Measurements from ENCODE around the gene CYP2W1. TPM values are rescaled to one million over a fixed set of nuclear protein-coding genes. Genes with fewer than 3 reads are reported as not detected.
"Not testable (repeated sequence)": the region's sequence is repeated elsewhere in the genome, so short reads cannot be mapped to it uniquely, and the experiment has no call there.

CYP2W1 gene
- total RNA-seq, 1 experiment from 2014 or later, result not detected

- H3K9me3 ChIP-seq (replicated peaks), result no peaks in the 10 kb centered on the region
- peaks cover 24% of the 10 kb centered on the region for H3K27me3 ChIP-seq (replicated peaks)
- DNase-seq (ENCODE audit: low read depth in 1 of 2, low spot score in 2 of 2), result no peak
- H3K4me3 ChIP-seq, result no peak overlapping the region
- no peaks in the 10 kb centered on the region for H3K36me3 ChIP-seq
- H3K4me1 ChIP-seq (replicated peaks), result peaks cover 4% of the 10 kb centered on the region; the same call in 1 of the 2 replicates
- no peak overlapping the region for H3K27ac ChIP-seq
These were observed 24.5 kb upstream of the CYP2W1 start for GRCh38 chr7:958221-959200.

DNA sequence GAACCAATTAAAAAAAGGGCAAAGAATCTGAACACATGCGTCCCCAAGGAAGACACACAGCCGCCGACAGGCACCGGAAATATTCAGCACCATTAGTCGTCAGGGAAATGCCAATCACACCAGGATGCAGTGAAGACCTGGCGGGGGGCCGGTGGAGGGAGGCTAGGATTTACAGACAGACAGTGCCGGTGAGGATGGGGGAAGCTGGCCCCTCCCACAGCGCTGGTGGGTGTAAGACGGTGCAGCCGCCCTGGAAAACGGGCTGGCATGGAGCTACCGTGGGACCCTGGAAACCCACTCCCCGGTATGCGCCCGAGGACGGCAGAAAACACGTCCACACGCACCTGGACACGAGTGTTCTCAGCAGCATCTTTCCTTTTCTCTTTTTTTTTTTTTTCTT is 23.7 kb upstream of the CYP2W1 start:
- peaks cover 20% of the 10 kb centered on the region for H3K27me3 ChIP-seq (replicated peaks)
- no peaks in the 10 kb centered on the region for H3K9me3 ChIP-seq (replicated peaks)
- H3K27ac ChIP-seq, result no peak overlapping the region
- H3K4me1 ChIP-seq (replicated peaks), result no peaks in the 10 kb centered on the region
- no peak for DNase-seq (ENCODE audit: low read depth in 1 of 2, low spot score in 2 of 2)
- no peaks in the 10 kb centered on the region for H3K36me3 ChIP-seq
- H3K4me3 ChIP-seq, result no peak overlapping the region

DNA sequence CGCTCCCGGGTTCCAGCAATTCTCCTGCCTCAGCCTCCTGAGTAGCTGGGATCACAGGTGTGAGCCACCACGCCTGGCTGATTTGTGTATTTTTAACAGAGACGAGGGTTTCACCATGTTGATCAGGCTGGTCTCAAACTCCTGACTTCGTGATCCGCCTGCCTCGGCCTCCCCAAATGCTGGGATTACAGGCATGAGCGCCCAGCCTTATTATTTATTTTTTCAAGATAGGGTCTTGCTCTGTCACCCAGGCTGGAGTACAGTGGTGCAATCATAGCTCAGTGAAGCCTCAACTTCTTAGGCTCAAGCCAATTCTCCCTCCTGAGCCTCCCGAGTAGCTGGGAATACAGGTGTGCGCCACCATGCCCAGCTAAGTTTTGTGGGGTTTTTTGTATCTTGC is 23.2 kb upstream of the CYP2W1 start:
- H3K4me1 ChIP-seq (replicated peaks); H3K36me3 ChIP-seq; H3K4me3 ChIP-seq; DNase-seq (ENCODE audit: low read depth in 1 of 2, low spot score in 2 of 2); H3K9me3 ChIP-seq (replicated peaks); H3K27ac ChIP-seq: not testable (repeated sequence)
- H3K27me3 ChIP-seq (replicated peaks), result peaks cover 18% of the 10 kb centered on the region

DNA sequence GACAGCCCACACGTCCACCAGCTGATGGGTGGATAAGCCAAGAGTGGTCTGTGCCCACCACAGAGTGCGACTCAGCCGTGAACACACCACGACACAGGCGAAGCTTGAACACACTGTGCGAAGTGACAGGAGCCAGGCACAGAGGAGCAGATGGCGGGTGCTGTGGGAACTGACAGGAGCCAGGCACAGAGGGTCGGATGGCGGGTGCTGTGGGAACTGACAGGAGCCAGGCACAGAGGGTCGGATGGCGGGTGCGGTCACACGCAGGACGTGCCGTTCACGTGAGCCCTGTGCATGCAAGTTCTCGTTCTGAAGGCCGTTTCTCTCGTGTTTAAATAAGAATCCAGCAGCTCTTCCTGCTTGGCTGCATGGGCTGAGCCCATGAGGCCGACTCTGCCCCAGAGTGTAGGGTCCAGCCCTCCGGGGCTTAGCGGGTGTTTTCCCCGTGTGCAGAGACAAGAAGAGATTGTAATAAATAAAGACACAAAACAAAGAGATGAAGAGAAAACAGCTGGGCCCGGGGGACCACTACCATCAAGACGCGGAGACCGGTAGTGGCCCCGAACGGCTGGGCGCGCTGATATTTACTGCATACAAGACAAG is 22.6 kb upstream of the CYP2W1 start:
- Histone ChIP-seq H3K27ac (no peak overlapping the region), H3K36me3 (no peaks in the 10 kb centered on the region), H3K9me3 (replicated peaks) (no peaks in the 10 kb centered on the region), H3K4me3 (no peak overlapping the region), H3K27me3 (replicated peaks) (peaks cover 12% of the 10 kb centered on the region), H3K4me1 (replicated peaks) (no peaks in the 10 kb centered on the region)
- DNase-seq (ENCODE audit: low read depth in 1 of 2, low spot score in 2 of 2), result no peak

DNA sequence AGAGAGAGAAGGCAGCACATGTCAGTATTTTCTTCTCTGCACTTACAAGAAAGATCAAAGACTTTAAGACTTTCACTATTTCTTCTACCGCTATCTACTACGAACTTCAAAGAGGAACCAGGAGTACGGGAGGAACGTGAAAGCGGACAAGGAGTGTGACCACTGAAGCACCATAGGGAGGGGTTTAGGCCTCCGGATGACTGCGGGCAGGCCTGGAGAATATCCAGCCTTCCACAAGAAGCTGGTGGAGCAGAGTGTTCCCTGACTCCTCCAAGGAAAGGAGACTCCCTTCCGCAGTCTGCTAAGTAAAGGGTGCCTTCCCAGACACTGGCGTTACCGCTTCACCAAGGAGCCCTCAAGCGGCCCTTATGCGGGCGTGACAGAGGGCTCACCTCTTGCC is 22.0 kb upstream of the CYP2W1 start:
- H3K9me3 ChIP-seq (replicated peaks); H3K4me1 ChIP-seq (replicated peaks); H3K27me3 ChIP-seq (replicated peaks); H3K4me3 ChIP-seq; H3K36me3 ChIP-seq; H3K27ac ChIP-seq; DNase-seq (ENCODE audit: low read depth in 1 of 2, low spot score in 2 of 2): not testable (repeated sequence)

DNA sequence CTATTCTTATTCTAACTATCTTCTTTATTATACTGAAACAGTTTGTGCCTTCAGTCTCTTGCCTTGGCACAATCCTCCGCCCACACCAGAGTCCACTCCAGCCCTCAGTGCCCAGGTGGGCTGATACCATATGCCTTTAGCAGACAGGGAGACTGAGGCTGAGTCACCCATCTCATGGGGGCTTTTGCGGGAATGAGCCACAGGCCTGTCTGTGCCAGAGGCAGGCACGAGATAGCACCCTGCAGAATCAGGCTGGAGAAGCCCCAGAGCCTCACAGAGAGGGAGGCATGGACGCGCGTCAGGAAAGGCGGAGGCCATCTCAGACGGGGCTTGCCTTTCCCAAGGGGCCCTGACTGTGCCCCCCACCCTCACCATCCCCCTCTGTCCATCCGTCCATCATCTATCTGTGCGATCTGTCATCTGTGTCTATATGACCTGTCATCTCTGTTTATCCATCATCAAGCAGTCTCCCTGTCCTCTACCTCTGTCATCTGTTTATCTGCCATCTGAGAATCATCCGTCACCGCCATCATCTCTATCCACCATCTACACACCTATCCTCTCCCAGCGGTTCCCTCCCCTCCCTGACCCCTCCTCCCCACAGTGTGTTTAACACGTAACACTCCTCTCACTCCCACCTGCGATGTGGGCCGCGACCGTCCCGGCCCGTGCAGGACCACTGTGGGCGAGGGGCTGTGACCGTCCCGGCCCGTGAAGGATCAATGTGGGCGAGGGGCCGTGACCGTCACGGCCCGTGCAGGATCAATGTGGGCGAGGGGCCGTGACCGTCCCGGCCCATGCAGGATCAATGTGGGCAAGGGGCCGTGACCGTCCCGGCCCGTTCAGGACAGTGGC is 21.2 kb upstream of the CYP2W1 start:
- Histone ChIP-seq H3K4me3 (no peak overlapping the region), H3K27ac (no peak overlapping the region), H3K4me1 (replicated peaks) (no peaks in the 10 kb centered on the region), H3K9me3 (replicated peaks) (no peaks in the 10 kb centered on the region), H3K36me3 (peaks cover 4% of the 10 kb centered on the region), H3K27me3 (replicated peaks) (peaks cover 4% of the 10 kb centered on the region; the same call in 1 of the 2 replicates)
- no peak for DNase-seq (ENCODE audit: low read depth in 1 of 2, low spot score in 2 of 2)

GRCh38 chr7:962401-963081 is 20.4 kb upstream of the CYP2W1 start:
- peaks cover 4% of the 10 kb centered on the region; the same call in 1 of the 2 replicates for H3K27me3 ChIP-seq (replicated peaks)
- H3K36me3 ChIP-seq, result peaks cover 11% of the 10 kb centered on the region
- H3K4me3 ChIP-seq, result no peak overlapping the region
- no peaks in the 10 kb centered on the region for H3K4me1 ChIP-seq (replicated peaks)
- H3K9me3 ChIP-seq (replicated peaks), result no peaks in the 10 kb centered on the region
- DNase-seq (ENCODE audit: low read depth in 1 of 2, low spot score in 2 of 2), result no peak
- no peak overlapping the region for H3K27ac ChIP-seq

DNA sequence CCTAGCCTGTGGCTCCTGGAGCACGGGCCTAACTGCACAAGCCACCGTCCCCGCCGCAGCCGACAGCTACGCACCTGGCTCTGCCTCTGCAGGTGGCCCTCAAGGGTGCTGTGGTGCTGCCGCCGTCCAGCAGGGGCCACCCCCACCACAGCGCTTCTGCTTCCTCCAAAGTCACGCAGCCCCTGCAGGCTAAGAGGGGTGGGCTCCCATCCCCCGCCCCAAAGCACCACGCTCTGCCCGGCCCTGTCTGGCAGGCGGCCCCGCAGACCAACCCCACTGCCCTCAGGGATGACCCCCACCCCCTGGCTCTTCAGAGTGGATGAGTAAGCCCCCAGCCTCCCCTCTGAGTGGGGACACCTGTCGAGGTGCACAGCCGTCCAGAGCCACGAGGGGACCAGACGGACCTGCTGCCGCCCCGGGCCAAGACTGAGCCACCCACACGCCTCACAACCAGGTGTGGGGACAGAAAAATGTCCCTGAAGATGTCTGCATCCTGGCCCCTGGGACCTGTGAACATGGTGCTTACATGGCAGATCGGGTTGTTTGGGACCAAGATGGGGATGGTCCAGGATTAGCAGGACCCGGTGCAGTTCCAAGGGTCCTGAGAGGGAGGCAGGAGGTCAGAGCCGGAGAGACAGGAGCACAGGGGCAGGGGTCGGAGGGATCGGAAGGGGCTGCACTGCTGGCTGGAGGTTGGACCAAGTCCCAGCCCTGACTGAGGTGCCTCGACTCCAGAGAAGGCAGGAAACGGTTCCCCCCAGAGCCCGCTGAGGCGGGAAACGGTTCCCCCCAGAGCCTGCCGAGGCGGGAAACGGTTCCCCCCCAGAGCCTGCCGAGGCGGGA is 19.5 kb upstream of the CYP2W1 start:
- Histone ChIP-seq H3K4me3 (no peak overlapping the region), H3K9me3 (replicated peaks) (no peaks in the 10 kb centered on the region), H3K4me1 (replicated peaks) (no peaks in the 10 kb centered on the region), H3K27ac (no peak overlapping the region), H3K36me3 (peaks cover 21% of the 10 kb centered on the region), H3K27me3 (replicated peaks) (peaks cover 4% of the 10 kb centered on the region; the same call in 1 of the 2 replicates)
- no peak for DNase-seq (ENCODE audit: low read depth in 1 of 2, low spot score in 2 of 2)

DNA sequence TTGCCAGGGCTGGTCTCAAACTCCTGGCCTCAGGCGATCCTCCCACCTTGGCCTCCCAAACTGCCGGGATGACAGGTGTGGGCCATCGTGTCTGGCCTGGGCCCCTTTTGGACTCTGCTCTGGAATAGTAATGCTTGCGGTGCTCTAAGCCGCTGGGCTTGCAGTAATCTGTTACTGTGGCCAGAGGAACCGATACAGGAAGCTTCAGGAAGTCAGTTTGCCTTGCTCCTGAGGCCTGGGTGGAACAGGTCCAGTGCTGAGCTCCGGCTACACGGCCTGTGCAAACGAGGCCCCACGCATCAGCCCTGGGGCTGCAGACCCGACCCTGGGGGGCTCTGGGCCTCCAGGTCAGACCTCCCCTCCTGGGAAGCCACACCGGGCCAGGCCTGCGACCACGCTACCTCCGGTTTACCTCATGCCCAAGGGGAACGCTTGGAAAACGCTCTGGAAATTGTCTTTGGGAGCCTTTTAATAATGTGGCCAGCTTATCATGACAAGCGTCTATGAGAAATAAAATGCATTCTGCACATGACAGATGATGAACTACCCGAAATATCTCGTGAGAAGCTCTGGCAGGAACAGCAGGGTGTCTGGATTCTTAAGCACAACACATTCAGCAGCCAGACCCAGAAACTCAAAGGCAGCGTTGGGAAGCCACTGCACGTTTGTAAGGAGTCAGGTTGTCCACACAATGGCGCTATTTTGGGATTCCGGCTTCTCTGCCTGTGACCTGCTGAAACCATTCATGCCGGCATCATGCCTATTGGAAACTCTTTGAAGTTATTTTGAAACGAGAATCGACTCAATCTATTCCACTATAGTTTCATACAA is 18.4 kb upstream of the CYP2W1 start:
- Histone ChIP-seq H3K4me3 (no peak overlapping the region), H3K27me3 (replicated peaks) (no peaks in the 10 kb centered on the region), H3K4me1 (replicated peaks) (no peaks in the 10 kb centered on the region), H3K36me3 (peaks cover 32% of the 10 kb centered on the region), H3K27ac (no peak overlapping the region), H3K9me3 (replicated peaks) (no peaks in the 10 kb centered on the region)
- DNase-seq (ENCODE audit: low read depth in 1 of 2, low spot score in 2 of 2), result no peak

- Histone ChIP-seq H3K36me3 (peaks cover 45% of the 10 kb centered on the region), H3K4me1 (replicated peaks) (no peaks in the 10 kb centered on the region), H3K27ac (no peak overlapping the region), H3K27me3 (replicated peaks) (no peaks in the 10 kb centered on the region), H3K4me3 (no peak overlapping the region), H3K9me3 (replicated peaks) (no peaks in the 10 kb centered on the region)
- DNase-seq (ENCODE audit: low read depth in 1 of 2, low spot score in 2 of 2), result no peak
These were observed 16.5 kb upstream of the CYP2W1 start for GRCh38 chr7:966291-967069.

DNA sequence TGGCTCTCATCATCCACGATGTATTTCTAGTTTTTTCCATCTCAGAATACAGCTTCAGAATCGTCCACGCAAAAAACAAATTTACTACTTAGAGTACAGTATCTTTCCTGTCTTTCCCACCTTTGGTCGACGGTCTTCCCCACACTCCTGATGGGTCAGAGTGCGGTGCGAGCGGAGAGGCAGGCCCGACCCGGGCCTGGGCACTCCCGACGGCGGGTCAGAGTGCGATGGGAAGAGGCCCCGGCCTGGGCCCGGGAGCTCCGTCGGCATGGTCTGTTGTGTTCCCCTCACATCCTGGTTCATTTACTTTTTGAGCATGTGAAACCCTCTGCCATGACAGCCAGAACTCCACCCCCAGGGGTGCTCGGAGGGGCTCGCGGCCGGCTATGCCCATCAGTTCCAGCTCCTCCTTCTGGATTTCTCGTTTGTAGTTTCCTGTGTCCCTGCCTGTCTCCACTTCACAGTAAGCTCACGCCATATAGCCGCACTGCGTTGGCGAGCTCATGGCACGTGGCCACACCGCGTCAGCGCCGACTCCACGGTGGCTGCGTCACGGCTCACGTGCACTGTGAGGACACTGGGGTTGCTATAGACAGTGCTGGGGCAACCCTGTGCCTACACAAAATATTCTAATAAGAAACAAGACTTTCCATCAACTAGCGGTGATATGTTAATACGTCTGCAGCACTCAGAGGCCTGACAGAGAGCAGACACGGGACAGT is 15.5 kb upstream of the CYP2W1 start:
- Histone ChIP-seq H3K9me3 (replicated peaks) (no peaks in the 10 kb centered on the region), H3K27me3 (replicated peaks) (no peaks in the 10 kb centered on the region), H3K27ac (no peak overlapping the region), H3K4me3 (no peak overlapping the region), H3K36me3 (peaks cover 55% of the 10 kb centered on the region), H3K4me1 (replicated peaks) (no peaks in the 10 kb centered on the region)
- DNase-seq (ENCODE audit: low read depth in 1 of 2, low spot score in 2 of 2), result no peak
